Thoracic aorta (tissue), 2 donors: ENCODE data around the gene PSMA7. TPM values are rescaled to one million over a fixed set of nuclear protein-coding genes. Genes with fewer than 3 reads are reported as not detected.

ENCODE experiments used
- ATAC-seq: fragments of 150-250 bp; one replicate; pipeline ENCODE4 v1.8.0; 2017; ENCODE audit warnings: low read depth; ENCODE audit not compliant: insufficient number of reproducible peaks, low FRiP score
- DNase-seq: peaks from one replicate; pipeline ENCODE4 v3.0.0-alpha.2; 2020; ENCODE audit warnings: low spot score
- H3K27ac ChIP-seq, 2 donors: fragments of 200-600 bp; sonication (generic); 1 replicate in 1 of 2; 2 replicates in 1 of 2; pipeline ENCODE4 v1.5.1; 2016; ENCODE audit warnings: mild to moderate bottlenecking in 2 of 2, moderate library complexity in 2 of 2
- H3K27me3 ChIP-seq: fragments of 200-600 bp; sonication (generic); replicated peaks from 2 replicates; pipeline ENCODE4 v1.6.0; 2016; ENCODE audit warnings: mild to moderate bottlenecking; ENCODE audit not compliant: insufficient read depth
- H3K36me3 ChIP-seq: fragments of 200-600 bp; sonication (generic); one replicate; pipeline ENCODE4 v1.5.1; 2016
- H3K4me1 ChIP-seq, 2 donors: fragments of 200-600 bp; sonication (generic); 1 replicate in 1 of 2; 2 replicates in 1 of 2; pipeline versions ENCODE4 v1.5.1 to v1.6.0; 2016; ENCODE audit warnings: low read depth in 2 of 2, mild to moderate bottlenecking in 1 of 2; ENCODE audit not compliant: control insufficient read depth in 1 of 2
- H3K4me3 ChIP-seq: fragments of 200-600 bp; sonication (generic); 2 replicates; pipeline ENCODE4 v1.5.1; 2016; ENCODE audit warnings: mild to moderate bottlenecking
- H3K9me3 ChIP-seq: fragments of 200-600 bp; sonication (generic); 2 replicates; pipeline ENCODE4 v1.5.1; 2016
- CTCF ChIP-seq: fragments of 200-600 bp; sonication (generic); IDR thresholded peaks from one replicate; pipeline ENCODE4 v1.5.1; 2019; ENCODE audit warnings: antibody characterized with exemption
- total RNA-seq, 2 donors: library from RNA; depleted of rRNA; stranded (reverse); fragments of >200 nt; gene quantifications; one replicate each; pipeline versions ENCODE4 v1.1.0 to v1.2.3, GENCODE V29; 2016

PSMA7 gene
- total RNA-seq, 2 donors from 2014 or later, result 185 to 228 TPM

DNA sequence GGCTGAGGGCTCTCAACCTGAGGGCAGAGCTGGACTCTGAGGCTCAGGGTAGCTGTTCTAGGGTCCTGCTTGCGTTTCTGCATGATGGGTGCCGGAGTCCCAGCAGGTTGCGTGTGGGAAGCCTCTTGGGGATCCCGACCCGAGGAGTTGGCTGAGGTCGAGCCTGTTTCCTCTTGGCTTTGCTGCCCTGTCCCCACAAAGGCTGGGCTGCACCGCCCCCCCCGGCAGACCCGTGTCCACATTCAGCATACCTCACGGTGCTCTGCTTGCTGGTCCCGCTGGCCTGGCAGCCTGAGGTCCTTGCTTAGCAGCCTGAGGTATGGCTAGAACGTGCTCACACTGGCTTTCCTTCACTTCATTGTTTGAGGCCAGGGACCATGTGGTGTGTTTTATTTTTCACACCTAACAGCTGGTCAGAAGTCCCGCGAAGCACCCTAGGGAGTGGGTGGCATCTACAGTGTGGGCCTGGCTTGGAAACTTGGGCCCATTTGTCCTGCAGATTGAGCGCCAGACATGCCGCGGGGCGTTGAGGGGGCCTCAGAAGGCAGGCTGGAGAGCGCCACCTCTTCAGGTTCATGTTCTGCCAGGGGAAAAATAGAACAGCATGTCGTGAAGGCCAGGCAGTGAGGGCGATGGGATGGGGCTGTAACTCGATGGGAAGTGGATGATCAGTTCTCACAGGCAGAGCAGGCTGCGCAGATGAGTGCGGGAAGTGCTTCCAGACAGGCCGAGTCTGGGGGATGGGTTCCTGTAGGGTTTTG lies 11.5 kb downstream of the PSMA7 start:
- no peaks in the 10 kb centered on the region for H3K9me3 ChIP-seq
- H3K27me3 ChIP-seq, result no peaks in the 10 kb centered on the region
- no peak overlapping the region for H3K4me3 ChIP-seq
- no peak overlapping the region for H3K27ac ChIP-seq
- peaks cover 67% of the 10 kb centered on the region for H3K36me3 ChIP-seq
- DNase-seq (no peak), ATAC-seq (no peak)
- TF ChIP-seq CTCF, result no peak
- H3K4me1 ChIP-seq, result no peaks in the 10 kb centered on the region

- no peak for TF ChIP-seq CTCF
- Histone ChIP-seq H3K36me3 (peaks cover 81% of the 10 kb centered on the region), H3K9me3 (no peaks in the 10 kb centered on the region), H3K27me3 (no peaks in the 10 kb centered on the region), H3K4me1 (no peaks in the 10 kb centered on the region), H3K27ac (no peak overlapping the region), H3K4me3 (no peak overlapping the region)
- no peak for DNase-seq
- no peak for ATAC-seq
Measured at GRCh38 chr20:62129731-62130531, 13.3 kb downstream of the PSMA7 start.

DNA sequence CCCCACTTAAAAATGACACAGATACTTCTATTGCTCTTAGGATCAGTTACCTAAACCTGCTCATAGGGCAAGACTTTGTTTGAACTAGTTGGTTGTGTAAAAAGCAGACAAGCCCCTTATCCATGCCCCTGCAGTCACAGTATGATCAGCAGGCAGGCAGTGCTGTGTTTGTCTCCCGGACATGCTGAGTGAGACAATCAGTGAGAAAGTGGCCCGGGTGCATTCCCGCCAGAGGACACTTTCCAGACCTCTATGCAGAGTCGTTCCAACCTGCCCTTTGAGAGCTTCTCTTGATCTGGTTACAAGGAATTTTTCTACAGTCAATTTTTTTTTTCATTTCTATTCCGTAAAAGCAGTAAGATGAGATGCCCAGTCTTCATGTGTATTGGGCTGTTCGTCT lies 14.7 kb downstream of the PSMA7 start:
- H3K9me3 ChIP-seq, result no peaks in the 10 kb centered on the region
- H3K27me3 ChIP-seq, result no peaks in the 10 kb centered on the region
- peaks cover 6 to 8% of the 10 kb centered on the region in 2 donors for H3K4me1 ChIP-seq
- no peak overlapping the region for H3K4me3 ChIP-seq
- DNase-seq (no peak), ATAC-seq (no peak)
- H3K36me3 ChIP-seq, result peaks cover 81% of the 10 kb centered on the region
- H3K27ac ChIP-seq, result no peak overlapping the region
- TF ChIP-seq CTCF, result no peak

- Histone ChIP-seq H3K4me3 (no peak overlapping the region), H3K27ac (no peak overlapping the region), H3K4me1 (peaks cover 11 to 12% of the 10 kb centered on the region in 2 donors), H3K36me3 (peaks cover 74% of the 10 kb centered on the region), H3K9me3 (no peaks in the 10 kb centered on the region), H3K27me3 (no peaks in the 10 kb centered on the region)
- TF ChIP-seq CTCF, result no peak
- DNase-seq, result no peak
- no peak for ATAC-seq
Measured at GRCh38 chr20:62127799-62128198, 15.4 kb downstream of the PSMA7 start.

DNA sequence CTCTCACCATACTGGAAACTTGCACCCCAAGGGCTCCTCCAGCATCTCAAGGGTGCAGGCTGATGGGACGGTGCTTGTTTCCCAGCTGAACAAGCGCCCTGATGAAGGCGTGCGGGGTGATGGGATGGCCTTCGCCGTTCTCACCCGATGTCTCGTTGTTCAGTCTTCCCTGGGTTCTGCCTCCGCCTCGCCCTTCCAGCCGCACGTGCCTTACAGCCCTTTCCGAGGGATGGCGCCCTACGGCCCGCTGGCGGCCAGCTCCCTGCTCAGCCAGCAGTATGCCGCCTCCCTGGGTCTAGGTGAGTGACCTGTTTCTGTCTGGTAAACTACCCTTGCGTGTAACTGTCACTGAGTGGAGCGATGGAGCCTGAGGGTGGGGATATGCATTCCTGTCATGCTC lies 17.1 kb downstream of the PSMA7 start:
- ATAC-seq, result no peak
- Histone ChIP-seq H3K4me3 (no peak overlapping the region), H3K36me3 (peaks cover 62% of the 10 kb centered on the region), H3K27ac (no peak overlapping the region), H3K27me3 (no peaks in the 10 kb centered on the region), H3K9me3 (no peaks in the 10 kb centered on the region), H3K4me1 (peaks cover 12 to 13% of the 10 kb centered on the region in 2 donors)
- no peak for DNase-seq
- no peak for TF ChIP-seq CTCF
